Cardiac fibroblast (primary cell): Measurements from ENCODE around the gene FSCN2.

Source experiments
- DNase-seq, 2 donors: peaks; one replicate each; pipeline versions ENCODE4 v3.0.0 to v3.0.0-alpha.2; 2010; ENCODE audit warnings: low read depth in 2 of 2
- H3K4me3 ChIP-seq, 2 donors: replicated peaks in 1 of 2; 1 replicate in 1 of 2; 2 replicates in 1 of 2; pipeline ENCODE4 v1.5.1; 2011; ENCODE audit warnings: low read depth in 2 of 2, low read length in 2 of 2, mild to moderate bottlenecking in 2 of 2, moderate library complexity in 1 of 2
- CTCF ChIP-seq: IDR thresholded peaks from one replicate; pipeline ENCODE4 v1.5.1; 2011; ENCODE audit warnings: low read depth, mild to moderate bottlenecking, low read length, inconsistent platforms

FSCN2 gene

GRCh38 chr17:81586096-81586495, 57.9 kb downstream of the FSCN2 start:
- no peak for TF ChIP-seq CTCF
- no peak overlapping the region for H3K4me3 ChIP-seq
- DNase-seq, result no peak
